Ovary (tissue), 3 donors: ENCODE results near the gene ST3GAL6.

Source experiments
- CTCF ChIP-seq, 3 donors: fragments of 450-650 bp in 2 of 3; fragments of 200-600 bp in 1 of 3; IDR thresholded peaks; one replicate each; pipeline versions ENCODE4 v1.5.1 to v1.8.0; 2016 to 2022; ENCODE audit warnings: antibody characterized with exemption in 3 of 3, mild to moderate bottlenecking in 1 of 3
- EP300 ChIP-seq: sonication (generic); formaldehyde crosslinking; IDR thresholded peaks from one replicate; pipeline ENCODE4 v1.6.1; 2017; ENCODE audit warnings: antibody characterized with exemption
- POLR2A ChIP-seq: fragments of 450-650 bp; IDR thresholded peaks from one replicate; pipeline ENCODE4 v1.6.1; 2017; ENCODE audit warnings: antibody characterized with exemption, mild to moderate bottlenecking, moderate library complexity
- donor health status: DM: no; HTN: no; CAD: no.

GRCh38 chr3:98807561-98807960, 44.4 kb downstream of the ST3GAL6 start:
- TF ChIP-seq CTCF (IDR thresholded peaks at IDR 0.05) (no peak), POLR2A (no peak), EP300 (no peak)
